AG04449 (cell line): Measurements from ENCODE around the gene KCNA4.

Experiments
- CTCF ChIA-PET: fragments of 350-600 bp; formaldehyde crosslinking; extraction: SDS; loops from one replicate; lab custom pipeline; 2021; ENCODE audit warnings: antibody characterized with exemption; lab: Yijun Ruan, JAX
- POLR2A ChIA-PET: fragments of 400-600, 350-600 bp; formaldehyde crosslinking; extraction: SDS; loops from one replicate; lab custom pipeline; 2020; ENCODE audit warnings: antibody characterized with exemption, inconsistent platforms; lab: Yijun Ruan, JAX
- DNase-seq: peaks from one replicate; pipeline ENCODE4 v3.0.0-alpha.2; 2010; ENCODE audit warnings: low read depth, low spot score
- H3K4me3 ChIP-seq: 2 replicates; pipeline ENCODE4 v1.5.1; 2011; ENCODE audit warnings: low read depth, mild to moderate bottlenecking, control low read depth, low read length
- CTCF ChIP-seq: IDR thresholded peaks from one replicate; pipeline ENCODE4 v1.5.1; 2011; ENCODE audit warnings: mild to moderate bottlenecking, moderate library complexity, low read length, control low read depth, inconsistent platforms; ENCODE audit not compliant: insufficient read depth; ENCODE audit errors: missing control alignments

Gene KCNA4

GRCh38 chr11:30016588-30017363 lies at the start of gene KCNA4:
Gene KCNA4 (minus strand): TSS chr11:30017030. CDS start chr11:30012678, 4,352 bp downstream.
- no peak for DNase-seq
- no peak within 1 kb of the TSS for H3K4me3 ChIP-seq
- ChIA-PET CTCF (no interaction called here), POLR2A (no interaction called here)
- no peak for TF ChIP-seq CTCF

- DNase-seq, result no peak
- no peak overlapping the region for H3K4me3 ChIP-seq
- TF ChIP-seq CTCF, result no peak
- CTCF ChIA-PET, result no interaction called here
- POLR2A ChIA-PET, result no interaction called here
These were observed 45.3 kb upstream of the KCNA4 start for GRCh38 chr11:30062103-30062502.

- ChIA-PET CTCF (no interaction called here), POLR2A (no interaction called here)
- no peak overlapping the region for H3K4me3 ChIP-seq
- DNase-seq, result no peak
- TF ChIP-seq CTCF, result no peak
These were observed 42.5 kb upstream of the KCNA4 start for GRCh38 chr11:30059172-30059815.

- POLR2A ChIA-PET, result no interaction called here
- CTCF ChIA-PET, result no interaction called here
- no peak overlapping the region for H3K4me3 ChIP-seq
- DNase-seq, result no peak
- TF ChIP-seq CTCF, result no peak
These were observed 32.4 kb upstream of the KCNA4 start for GRCh38 chr11:30049214-30049613.

- ChIA-PET CTCF (interaction anchor here (1.5 kb wide), 1 partner anchor 96 kb away, joined by 4 read pairs; no protein-coding TSS in a partner anchor), POLR2A (no interaction called here)
- no peak overlapping the region for H3K4me3 ChIP-seq
- no peak for DNase-seq
- no peak for TF ChIP-seq CTCF
These were observed 29.7 kb upstream of the KCNA4 start for GRCh38 chr11:30046578-30046945.

- ChIA-PET CTCF (no interaction called here), POLR2A (no interaction called here)
- no peak for DNase-seq
- TF ChIP-seq CTCF, result no peak
- no peak overlapping the region for H3K4me3 ChIP-seq
These were observed 29.2 kb upstream of the KCNA4 start for GRCh38 chr11:30045921-30046577.
